HepG2 (cell line): ENCODE results near the gene HIRA. TPM values are rescaled to one million over a fixed set of nuclear protein-coding genes. Genes with fewer than 3 reads are reported as not detected.

ENCODE experiments used
- ATAC-seq: fragments of 200-7000 bp; cut with Tn5 transposase; 3 replicates; pipeline ENCODE4 v1.9.1; 2020; ENCODE audit warnings: mild to moderate bottlenecking, moderate library complexity
- BruUV-seq: library from RNA; stranded (reverse); fragments of 400-500 nt; replicated peaks from 2 replicates; lab custom pipeline; 2021; lab: Mats Ljungman, UMichigan
- CTCF ChIA-PET: fragments of 300-600 bp; formaldehyde crosslinking; extraction: SDS; loops from one replicate; lab custom pipeline; 2021; ENCODE audit warnings: low total read pairs, inconsistent platforms, low intra/inter-chr PET ratio; lab: Yijun Ruan, JAX
- POLR2A ChIA-PET: fragments of 350-600 bp; sonication (Branson Sonifier 250); formaldehyde crosslinking; loops from one replicate; lab custom pipeline; 2020; ENCODE audit warnings: antibody characterized with exemption, inconsistent platforms; lab: Yijun Ruan, JAX
- DNase-seq: peaks from one replicate; pipeline ENCODE4 v3.0.0-alpha.2; 2015; ENCODE audit warnings: low spot score
- FAIRE-seq: peaks from 3 replicates; lab custom pipeline; 2011; peaks lifted over from hg19 to GRCh38; lab: Jason Lieb, UNC
- H2AFZ ChIP-seq: one replicate; pipeline ENCODE4 v1.6.1; 2011; ENCODE audit warnings: low read length, inconsistent platforms
- H3K27ac ChIP-seq: fragments of 300-600 bp; 3 replicates; pipeline ENCODE4 v1.8.0; 2011; ENCODE audit warnings: mixed run types, mild to moderate bottlenecking, mixed read lengths, low read length, inconsistent platforms; ENCODE audit not compliant: insufficient read depth; ENCODE audit errors: extremely low read length
- H3K27me3 ChIP-seq, 2 experiments: fragments of 200-600 bp in 1 of 2; 2 replicates in 1 of 2; 3 replicates in 1 of 2; pipeline versions ENCODE4 v1.6.0 to v1.8.0; 2011; ENCODE audit warnings: low read length in 2 of 2, mild to moderate bottlenecking in 2 of 2, moderate library complexity in 2 of 2, inconsistent platforms in 1 of 2; ENCODE audit not compliant: insufficient read depth in 2 of 2, control insufficient read depth in 1 of 2
- H3K36me3 ChIP-seq, 2 experiments: fragments of 200-600 bp in 1 of 2; replicated peaks in 1 of 2; 2 replicates in 1 of 2; 3 replicates in 1 of 2; pipeline versions ENCODE4 v1.5.1 to v1.8.0; 2011; ENCODE audit warnings: low read length in 2 of 2, inconsistent platforms in 1 of 2; ENCODE audit not compliant: insufficient read depth in 2 of 2, control insufficient read depth in 1 of 2
- H3K4me1 ChIP-seq: 2 replicates; pipeline ENCODE4 v1.5.1; 2012; ENCODE audit warnings: low read length, inconsistent platforms; ENCODE audit not compliant: insufficient read depth
- H3K4me2 ChIP-seq: 2 replicates; pipeline ENCODE4 v1.6.0; 2011; ENCODE audit warnings: low read depth, low read length, inconsistent platforms
- H3K4me3 ChIP-seq, 3 experiments: fragments of 200-600 bp in 1 of 3; sonication (generic), shearing (Covaris generic) in 1 of 3; replicated peaks in 1 of 3; 2 replicates each; pipeline ENCODE4 v1.5.1; 2011 to 2016; ENCODE audit warnings: low read length in 3 of 3, inconsistent platforms in 2 of 3, low read depth in 2 of 3, mild to moderate bottlenecking in 2 of 3, control low read depth in 1 of 3, mixed read lengths in 1 of 3; ENCODE audit not compliant: insufficient read depth in 1 of 3
- H3K79me2 ChIP-seq: one replicate; pipeline ENCODE4 v1.6.1; 2011; ENCODE audit warnings: low read length, inconsistent platforms; ENCODE audit not compliant: insufficient read depth
- H3K9ac ChIP-seq: 2 replicates; pipeline ENCODE4 v1.6.0; 2011; ENCODE audit warnings: mild to moderate bottlenecking, low read depth, low read length, inconsistent platforms; ENCODE audit not compliant: insufficient read depth
- H3K9me3 ChIP-seq: 2 replicates; pipeline ENCODE4 v1.5.1; 2012; ENCODE audit warnings: mild to moderate bottlenecking, low read length
- H4K20me1 ChIP-seq: 2 replicates; pipeline ENCODE4 v1.6.0; 2011; ENCODE audit warnings: inconsistent platforms, mild to moderate bottlenecking, low read length, moderate library complexity; ENCODE audit not compliant: insufficient read depth
- AGO2 ChIP-seq: fragments of 200-400 bp; formaldehyde crosslinking; optimal IDR thresholded peaks from 2 replicates; pipeline ENCODE3; 2017; ENCODE audit warnings: mild to moderate bottlenecking, low read depth, low read length, moderate library complexity
- CHD2 ChIP-seq: IDR thresholded peaks from 2 replicates; pipeline ENCODE4 v1.6.1; 2011; ENCODE audit warnings: low read depth, low read length, improper control_type of control experiment
- HNRNPUL1 ChIP-seq: fragments of 200-400 bp; formaldehyde crosslinking; IDR thresholded peaks from 2 replicates; pipeline ENCODE4 v1.6.1; 2017; ENCODE audit warnings: low read depth, mild to moderate bottlenecking, low read length, moderate library complexity
- RFX1 ChIP-seq: fragments of 450-650 bp; IDR thresholded peaks from 2 replicates; pipeline ENCODE4 v1.6.1; 2017
- TEAD2 ChIP-seq: sonication (generic); formaldehyde crosslinking; IDR thresholded peaks from 2 replicates; pipeline ENCODE4 v1.9.0; 2021; ENCODE audit warnings: missing genetic modification reagents
- ZSCAN30 ChIP-seq: sonication (generic); formaldehyde crosslinking; IDR thresholded peaks from 2 replicates; pipeline ENCODE4 v1.5.0; 2020; ENCODE audit warnings: mild to moderate bottlenecking, missing genetic modification reagents
- WGBS: methylation state at CpG from one replicate; pipeline ENCODE4 v1.1.6; 2017; ENCODE audit warnings: low lambda C conversion rate; 5-methylcytosine and 5-hydroxymethylcytosine counted together
- in situ Hi-C: cut with HindIII; loops from 2 replicates; pipeline ENCODE4 v1.10.0; 2017; ENCODE audit warnings: low pct_unique_long_range_greater_than_20kb; ENCODE audit not compliant: extremely low pct_ligation_motif_present
- intact Hi-C: fragments of 100-400 bp; cut with micrococcal nuclease; formaldehyde crosslinking; loops from one replicate; pipeline ENCODE4 v1.10.0; 2022; ENCODE audit not compliant: unreplicated experiment
- polyA plus RNA-seq, 8 experiments: library from polyadenylated mRNA; depleted of rRNA in 3 of 8; stranded (reverse) in 7 of 8; unstranded in 1 of 8; fragments of >200 nt; fragmentation: Illumina TruSeq in 4 of 8; extraction: Trizol in 4 of 8; gene quantifications; 2 replicates each; pipeline versions ENCODE4 v1.2.1 to v1.2.3, GENCODE V29; 2011 to 2016; ENCODE audit warnings: low read depth in 4 of 8, missing spikeins in 1 of 8, mixed read lengths in 1 of 8; ENCODE audit not compliant: insufficient read depth in 1 of 8
- total RNA-seq, 5 experiments: library from RNA; depleted of rRNA; stranded (reverse); fragments of >200 nt; fragmentation: Illumina TruSeq; extraction: Trizol; gene quantifications; 2 replicates each; pipeline ENCODE4 v1.2.3, GENCODE V29; 2016; ENCODE audit warnings: low read depth in 1 of 5
- TF ChIP-seq, protein P1 (sequence below): sonication (generic); formaldehyde crosslinking; IDR thresholded peaks from 2 replicates; pipeline ENCODE4 v1.5.0; 2020; ENCODE audit warnings: missing genetic modification reagents
- TF ChIP-seq, protein P2 (sequence below): sonication (generic); formaldehyde crosslinking; IDR thresholded peaks from 2 replicates; pipeline ENCODE4 v1.4.0; 2020; ENCODE audit warnings: missing genetic modification reagents

HIRA gene
- total and polyA plus RNA-seq, 2 of the 13 experiments (the other 11 are each of a cell fraction or from before 2014, with no cell fraction given), result 21.5 to 29.2 TPM

DNA sequence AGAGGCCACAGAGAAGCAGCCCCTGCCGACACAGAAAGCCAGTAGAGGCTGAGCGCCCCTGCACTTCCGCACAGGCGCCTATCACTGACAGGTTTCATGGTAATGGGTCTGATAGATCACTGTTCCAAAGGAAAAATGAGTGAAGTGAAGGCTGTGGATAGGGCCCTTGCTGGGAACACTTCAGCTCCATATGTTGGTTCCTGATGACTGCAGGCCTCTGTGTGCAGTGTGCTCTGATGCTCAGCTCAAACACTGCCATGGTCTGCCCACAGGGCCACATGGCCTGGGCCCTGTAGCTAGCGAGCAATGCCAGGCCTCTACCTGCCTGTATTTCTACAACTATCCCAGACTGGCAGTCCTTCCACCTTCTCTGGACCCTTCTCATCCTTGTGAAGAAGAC, 77.3 kb downstream of the HIRA start (continued):
- no peak for TF ChIP-seq ZSCAN30 (CRISPR knock-in tag)
- TF ChIP-seq, protein P1, sequence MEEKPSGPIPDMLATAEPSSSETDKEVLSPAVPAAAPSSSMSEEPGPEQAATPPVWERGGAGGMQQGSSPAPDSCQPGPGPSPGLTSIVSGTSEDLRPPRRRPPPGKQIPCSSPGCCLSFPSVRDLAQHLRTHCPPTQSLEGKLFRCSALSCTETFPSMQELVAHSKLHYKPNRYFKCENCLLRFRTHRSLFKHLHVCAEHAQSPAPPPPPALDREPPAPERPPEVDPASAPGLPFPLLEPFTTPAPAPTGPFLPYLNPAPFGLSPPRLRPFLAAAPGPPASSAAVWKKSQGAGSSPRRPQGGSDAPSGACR, result no peak
- TF ChIP-seq RFX1, result no peak
- no peak for TF ChIP-seq CHD2
- no peak for TF ChIP-seq HNRNPUL1
- TF ChIP-seq TEAD2 (CRISPR knock-in tag), result no peak
- TF ChIP-seq, all 625 proteins: peak for 0

DNA sequence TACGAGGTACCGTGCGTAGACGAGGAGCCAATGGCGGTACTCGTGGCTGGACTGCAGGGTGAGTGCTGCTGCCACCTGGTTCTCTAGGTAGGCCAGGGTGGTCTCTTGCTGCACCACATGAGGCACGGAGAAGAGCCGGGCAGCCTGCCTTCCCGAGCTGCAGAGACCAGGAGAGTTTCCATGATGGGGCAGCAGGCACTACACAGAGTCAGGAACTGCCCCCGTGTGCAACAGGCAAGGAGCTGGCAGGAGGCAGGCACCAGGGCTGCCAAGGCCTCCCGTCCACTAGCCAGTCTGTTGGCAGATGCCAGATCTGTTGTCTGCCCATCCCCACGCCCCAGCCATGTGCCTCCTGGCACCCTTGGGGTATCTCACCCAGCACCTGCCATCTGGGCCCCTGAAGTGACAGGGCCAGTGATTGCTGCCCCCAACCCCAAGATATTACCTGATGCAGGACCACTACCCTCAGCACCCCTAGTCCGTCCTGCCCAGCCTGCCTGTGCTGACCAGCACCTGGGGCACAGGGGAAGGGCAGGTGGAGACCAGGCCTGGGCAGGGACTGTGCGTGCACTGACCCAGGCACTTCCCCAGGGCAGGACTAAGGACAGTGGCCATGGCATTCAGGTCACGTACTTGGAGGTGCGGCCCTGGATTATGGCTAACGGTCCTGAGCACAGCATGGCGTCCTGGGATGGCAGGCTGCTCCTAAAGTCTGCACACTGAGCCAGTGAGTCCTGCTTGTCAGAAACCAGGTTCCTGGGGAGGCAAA, 78.0 kb downstream of the HIRA start:
- ATAC-seq (no peak), DNase-seq (no peak), FAIRE-seq (no peak)
- H3K27ac ChIP-seq, result no peak overlapping the region
- no peaks in the 10 kb centered on the region for H4K20me1 ChIP-seq
- BruUV-seq, result no TSS peak
- intact Hi-C loops (no loop called here), in situ Hi-C loops (no loop called here)
- H3K4me2 ChIP-seq, result no peak overlapping the region
- TF ChIP-seq, protein P2, sequence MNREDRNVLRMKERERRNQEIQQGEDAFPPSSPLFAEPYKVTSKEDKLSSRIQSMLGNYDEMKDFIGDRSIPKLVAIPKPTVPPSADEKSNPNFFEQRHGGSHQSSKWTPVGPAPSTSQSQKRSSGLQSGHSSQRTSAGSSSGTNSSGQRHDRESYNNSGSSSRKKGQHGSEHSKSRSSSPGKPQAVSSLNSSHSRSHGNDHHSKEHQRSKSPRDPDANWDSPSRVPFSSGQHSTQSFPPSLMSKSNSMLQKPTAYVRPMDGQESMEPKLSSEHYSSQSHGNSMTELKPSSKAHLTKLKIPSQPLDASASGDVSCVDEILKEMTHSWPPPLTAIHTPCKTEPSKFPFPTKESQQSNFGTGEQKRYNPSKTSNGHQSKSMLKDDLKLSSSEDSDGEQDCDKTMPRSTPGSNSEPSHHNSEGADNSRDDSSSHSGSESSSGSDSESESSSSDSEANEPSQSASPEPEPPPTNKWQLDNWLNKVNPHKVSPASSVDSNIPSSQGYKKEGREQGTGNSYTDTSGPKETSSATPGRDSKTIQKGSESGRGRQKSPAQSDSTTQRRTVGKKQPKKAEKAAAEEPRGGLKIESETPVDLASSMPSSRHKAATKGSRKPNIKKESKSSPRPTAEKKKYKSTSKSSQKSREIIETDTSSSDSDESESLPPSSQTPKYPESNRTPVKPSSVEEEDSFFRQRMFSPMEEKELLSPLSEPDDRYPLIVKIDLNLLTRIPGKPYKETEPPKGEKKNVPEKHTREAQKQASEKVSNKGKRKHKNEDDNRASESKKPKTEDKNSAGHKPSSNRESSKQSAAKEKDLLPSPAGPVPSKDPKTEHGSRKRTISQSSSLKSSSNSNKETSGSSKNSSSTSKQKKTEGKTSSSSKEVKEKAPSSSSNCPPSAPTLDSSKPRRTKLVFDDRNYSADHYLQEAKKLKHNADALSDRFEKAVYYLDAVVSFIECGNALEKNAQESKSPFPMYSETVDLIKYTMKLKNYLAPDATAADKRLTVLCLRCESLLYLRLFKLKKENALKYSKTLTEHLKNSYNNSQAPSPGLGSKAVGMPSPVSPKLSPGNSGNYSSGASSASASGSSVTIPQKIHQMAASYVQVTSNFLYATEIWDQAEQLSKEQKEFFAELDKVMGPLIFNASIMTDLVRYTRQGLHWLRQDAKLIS (CRISPR knock-in tag), result no peak
- peak; percentile 68 for TF ChIP-seq AGO2
- H3K27me3 ChIP-seq, result no peaks in the 10 kb centered on the region
- no peaks in the 10 kb centered on the region for H3K9me3 ChIP-seq
- CTCF ChIA-PET, result no interaction called here
- WGBS, result 100% methylated on average over 4 of the region's 18 CpGs
- no peak overlapping the region for H3K9ac ChIP-seq
- H3K4me3 ChIP-seq, result no peak overlapping the region
- peaks cover 38 to 91% of the 10 kb centered on the region in 2 experiments for H3K36me3 ChIP-seq
- POLR2A ChIA-PET, result no interaction called here
- H3K79me2 ChIP-seq, result no peaks in the 10 kb centered on the region
- no peak overlapping the region for H2AFZ ChIP-seq
- no peaks in the 10 kb centered on the region for H3K4me1 ChIP-seq
